Natural killer cell (primary cell): ENCODE results near the gene LCNL1. TPM values are rescaled to one million over a fixed set of nuclear protein-coding genes. Genes with fewer than 3 reads are reported as not detected.
"Not testable (repeated sequence)": the region's sequence is repeated elsewhere in the genome, so short reads cannot be mapped to it uniquely, and the experiment has no call there.

Source experiments
- ATAC-seq, 3 donors: fragments of 150-1000 bp in 2 of 3; fragments of 200-7000 bp in 1 of 3; cut with Tn5 transposase; 1 replicate in 1 of 3; 2 replicates in 2 of 3; pipeline ENCODE4 v1.10.0; 2021; ENCODE audit warnings: mild to moderate bottlenecking in 2 of 3, moderate library complexity in 2 of 3
- DNase-seq, 2 donors: peaks; one replicate each; pipeline versions ENCODE4 v3.0.0 to v3.0.0-alpha.2; 2013 to 2021; ENCODE audit warnings: mixed read lengths in 1 of 2
- H3K27ac ChIP-seq: one replicate; pipeline ENCODE4 v1.5.1; 2013; ENCODE audit warnings: mild to moderate bottlenecking, low read length
- H3K27me3 ChIP-seq: one replicate; pipeline ENCODE4 v1.6.1; 2013; ENCODE audit warnings: low read length; ENCODE audit not compliant: control insufficient read depth, insufficient read depth
- H3K36me3 ChIP-seq: one replicate; pipeline ENCODE4 v1.6.1; 2013; ENCODE audit warnings: low read length; ENCODE audit not compliant: control insufficient read depth, insufficient read depth
- H3K4me1 ChIP-seq: one replicate; pipeline ENCODE4 v1.6.1; 2013; ENCODE audit warnings: low read length; ENCODE audit not compliant: control insufficient read depth, insufficient read depth
- H3K4me3 ChIP-seq: one replicate; pipeline ENCODE4 v1.5.1; 2013; ENCODE audit warnings: low read length
- H3K9me3 ChIP-seq: one replicate; pipeline ENCODE4 v1.6.1; 2013; ENCODE audit warnings: low read length; ENCODE audit not compliant: control insufficient read depth, insufficient read depth
- H3K27ac Mint-ChIP-seq, 2 donors: one replicate each; pipeline ENCODE4 v1.8.0; 2022; ENCODE audit warnings: mild to moderate bottlenecking in 2 of 2, mixed read lengths in 2 of 2, moderate library complexity in 1 of 2
- H3K27me3 Mint-ChIP-seq, 2 donors: one replicate each; pipeline ENCODE4 v1.8.0; 2022; ENCODE audit warnings: low read depth in 2 of 2, mixed read lengths in 2 of 2
- H3K36me3 Mint-ChIP-seq: one replicate; pipeline ENCODE4 v1.8.0; 2022; ENCODE audit warnings: mixed read lengths
- H3K4me1 Mint-ChIP-seq, 2 donors: one replicate each; pipeline ENCODE4 v1.8.0; 2022; ENCODE audit warnings: mixed read lengths in 2 of 2
- H3K4me3 Mint-ChIP-seq: one replicate; pipeline ENCODE4 v1.8.0; 2022; ENCODE audit warnings: mild to moderate bottlenecking, moderate library complexity, mixed read lengths
- H3K9me3 Mint-ChIP-seq, 2 donors: one replicate each; pipeline ENCODE4 v1.8.0; 2022; ENCODE audit warnings: mixed read lengths in 2 of 2
- WGBS: methylation state at CpG from one replicate; pipeline ENCODE4 v1.1.7; 2013; ENCODE audit warnings: missing lambda C conversion rate; ENCODE audit not compliant: insufficient coverage; 5-methylcytosine and 5-hydroxymethylcytosine counted together
- intact Hi-C: fragments of 100-400 bp; cut with micrococcal nuclease; formaldehyde crosslinking; loops from one replicate; pipeline ENCODE4 v1.14.2; 2022
- total RNA-seq, 4 donors: library from RNA; stranded (reverse); fragments of 120-200 nt in 1 of 4; gene quantifications; one replicate each; pipeline versions ENCODE4 v1.2.3 to v1.2.4, GENCODE V29; 2013 to 2022
- TF ChIP-seq, protein P1 (sequence below): fragments of 200-600 bp; IDR thresholded peaks from one replicate; pipeline ENCODE4 v1.8.0; 2022; ENCODE audit warnings: antibody characterized with exemption

The LCNL1 gene
- total RNA-seq, 3 donors from 2014 or later (not counting 1 experiment from before 2014, with no cell fraction given), result 4.9 to 8.4 (median 8.2) TPM

DNA sequence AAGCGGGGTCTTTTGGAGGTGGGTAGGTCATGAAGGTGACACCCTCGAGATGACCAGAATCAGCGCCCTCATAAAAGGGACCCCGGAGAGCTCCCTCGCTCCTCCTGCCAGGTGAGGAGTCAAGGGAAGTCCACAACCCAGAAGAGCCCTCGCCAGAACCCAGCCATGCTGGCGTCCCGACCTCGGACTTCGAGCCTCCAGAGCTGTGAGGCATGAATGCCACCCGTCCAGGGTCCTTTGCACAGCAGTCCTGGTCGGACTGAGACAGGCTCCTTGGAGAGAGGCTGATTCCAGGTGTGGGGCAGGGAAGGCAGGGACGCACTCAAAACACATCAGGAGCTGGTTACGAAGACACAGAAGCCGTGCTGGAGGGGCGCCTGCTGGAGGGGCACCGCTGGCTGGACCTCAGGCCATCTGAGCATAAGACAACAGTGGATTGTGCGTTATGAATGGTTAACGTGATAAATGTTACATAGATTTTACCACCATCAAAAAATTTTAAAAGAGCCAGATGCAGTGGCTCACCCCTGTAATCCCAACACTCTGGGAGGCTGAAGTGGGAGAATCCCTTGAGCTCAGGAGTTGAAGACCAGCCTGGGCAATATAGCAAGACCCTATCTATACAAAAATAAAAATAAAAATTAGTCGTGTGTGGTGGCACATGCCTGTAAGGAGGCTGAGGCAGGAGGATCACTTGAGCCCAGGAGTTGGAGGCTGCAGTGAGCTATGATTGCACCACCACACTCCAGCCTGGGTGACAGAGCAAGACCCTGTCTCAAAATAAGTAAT is 19.3 kb downstream of the LCNL1 start:
- no peaks in the 10 kb centered on the region for H3K9me3 ChIP-seq
- intact Hi-C loops, result no loop called here
- no peak overlapping the region for H3K27ac Mint-ChIP-seq
- TF ChIP-seq, protein P1, sequence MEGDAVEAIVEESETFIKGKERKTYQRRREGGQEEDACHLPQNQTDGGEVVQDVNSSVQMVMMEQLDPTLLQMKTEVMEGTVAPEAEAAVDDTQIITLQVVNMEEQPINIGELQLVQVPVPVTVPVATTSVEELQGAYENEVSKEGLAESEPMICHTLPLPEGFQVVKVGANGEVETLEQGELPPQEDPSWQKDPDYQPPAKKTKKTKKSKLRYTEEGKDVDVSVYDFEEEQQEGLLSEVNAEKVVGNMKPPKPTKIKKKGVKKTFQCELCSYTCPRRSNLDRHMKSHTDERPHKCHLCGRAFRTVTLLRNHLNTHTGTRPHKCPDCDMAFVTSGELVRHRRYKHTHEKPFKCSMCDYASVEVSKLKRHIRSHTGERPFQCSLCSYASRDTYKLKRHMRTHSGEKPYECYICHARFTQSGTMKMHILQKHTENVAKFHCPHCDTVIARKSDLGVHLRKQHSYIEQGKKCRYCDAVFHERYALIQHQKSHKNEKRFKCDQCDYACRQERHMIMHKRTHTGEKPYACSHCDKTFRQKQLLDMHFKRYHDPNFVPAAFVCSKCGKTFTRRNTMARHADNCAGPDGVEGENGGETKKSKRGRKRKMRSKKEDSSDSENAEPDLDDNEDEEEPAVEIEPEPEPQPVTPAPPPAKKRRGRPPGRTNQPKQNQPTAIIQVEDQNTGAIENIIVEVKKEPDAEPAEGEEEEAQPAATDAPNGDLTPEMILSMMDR, result no peak
- H3K4me3 ChIP-seq, result no peak overlapping the region
- no peaks in the 10 kb centered on the region for H3K27me3 ChIP-seq
- no peaks in the 10 kb centered on the region for H3K36me3 Mint-ChIP-seq
- H3K9me3 Mint-ChIP-seq, result no peaks in the 10 kb centered on the region
- ATAC-seq, result no peak
- H3K36me3 ChIP-seq, result no peaks in the 10 kb centered on the region
- no peak for DNase-seq
- WGBS, result 94% methylated on average over 19 of the region's 20 CpGs
- no peaks in the 10 kb centered on the region for H3K27me3 Mint-ChIP-seq
- peaks cover 75% of the 10 kb centered on the region for H3K4me1 ChIP-seq
- H3K4me3 Mint-ChIP-seq, result no peak overlapping the region
- H3K27ac ChIP-seq, result no peak overlapping the region
- peaks cover 39 to 52% of the 10 kb centered on the region in 2 donors for H3K4me1 Mint-ChIP-seq

DNA sequence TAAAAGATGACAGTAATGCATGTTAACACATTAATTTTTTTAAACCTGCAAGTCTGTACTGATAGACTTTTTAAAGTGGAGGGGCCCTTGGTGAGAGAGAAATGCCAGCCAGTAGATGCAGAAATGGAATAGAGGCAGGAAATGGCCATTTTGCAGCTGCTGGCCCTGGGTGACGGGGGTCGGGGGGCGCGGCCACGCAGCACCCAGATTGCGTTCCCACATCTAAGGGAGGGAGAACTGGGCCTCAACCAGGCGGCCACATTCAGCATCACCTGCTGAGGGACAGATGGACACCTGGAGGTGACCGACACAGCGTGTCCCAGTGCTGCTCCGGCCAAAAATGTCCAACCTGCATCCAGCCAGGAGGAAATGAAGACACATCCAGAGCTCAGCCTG is 19.9 kb downstream of the LCNL1 start:
- H3K27me3 Mint-ChIP-seq, result no peaks in the 10 kb centered on the region
- Histone ChIP-seq H3K4me1 (peaks cover 69% of the 10 kb centered on the region), H3K27me3 (no peaks in the 10 kb centered on the region), H3K4me3 (no peak overlapping the region), H3K36me3 (peaks cover under 1% of the 10 kb centered on the region), H3K9me3 (no peaks in the 10 kb centered on the region), H3K27ac (no peak overlapping the region)
- no peak for DNase-seq
- H3K4me3 Mint-ChIP-seq, result no peak overlapping the region
- TF ChIP-seq, protein P1, result no peak
- WGBS, result 89% methylated on average over 10 of the region's 10 CpGs
- H3K36me3 Mint-ChIP-seq, result no peaks in the 10 kb centered on the region
- no peaks in the 10 kb centered on the region for H3K9me3 Mint-ChIP-seq
- intact Hi-C loops, result no loop called here
- H3K4me1 Mint-ChIP-seq, result peaks cover 36 to 49% of the 10 kb centered on the region in 2 donors
- ATAC-seq, result no peak
- H3K27ac Mint-ChIP-seq, result no peak overlapping the region

DNA sequence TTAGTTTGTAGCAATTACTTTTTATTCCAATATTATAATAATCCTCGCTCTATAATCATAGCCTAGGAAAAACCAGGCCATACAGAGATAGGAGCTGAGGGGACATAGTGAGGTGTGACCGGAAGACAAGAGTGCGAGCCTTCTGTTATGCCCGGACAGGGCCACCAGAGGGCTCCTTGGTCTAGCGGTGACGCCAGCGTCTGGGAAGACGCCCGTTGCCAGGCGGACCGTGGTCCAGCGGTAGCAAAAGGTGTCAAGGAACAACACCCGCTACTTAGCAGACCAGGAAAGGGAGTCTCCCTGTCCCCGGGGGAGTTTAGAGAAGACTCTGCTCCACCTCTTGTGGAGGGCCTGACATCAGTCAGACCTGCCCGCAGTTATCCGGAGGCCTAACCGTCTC is 21.5 kb downstream of the LCNL1 start:
- TF ChIP-seq, protein P1, result peak; percentile 66
- H3K27ac Mint-ChIP-seq, result peak overlapping the region in 1 of 2 donors; percentile 37
- H3K9me3 ChIP-seq, ATAC-seq, DNase-seq, intact Hi-C loops, H3K36me3 Mint-ChIP-seq, H3K27me3 ChIP-seq, H3K36me3 ChIP-seq, H3K4me3 Mint-ChIP-seq, H3K9me3 Mint-ChIP-seq, H3K27me3 Mint-ChIP-seq, H3K27ac ChIP-seq, H3K4me3 ChIP-seq: not testable (repeated sequence)
- WGBS, result 36% methylated on average over 16 of the region's 17 CpGs
- peaks cover 52% of the 10 kb centered on the region for H3K4me1 ChIP-seq
- H3K4me1 Mint-ChIP-seq, result peaks cover 23 to 34% of the 10 kb centered on the region in 2 donors
